Common myeloid progenitor, CD34-positive (primary cell): ENCODE results near the gene DBT.

Source experiments
- CTCF ChIA-PET: fragments of 350-600 bp; sonication (Branson Sonifier 250); formaldehyde crosslinking; loops from one replicate; lab custom pipeline; 2021; ENCODE audit warnings: antibody characterized with exemption; lab: Charles Lee
- POLR2A ChIA-PET: fragments of 350-600 bp; sonication (Branson Sonifier 250); formaldehyde crosslinking; loops from one replicate; lab custom pipeline; 2021; ENCODE audit warnings: antibody characterized with exemption; lab: Charles Lee
- DNase-seq, 3 donors: peaks; one replicate each; pipeline versions ENCODE4 v3.0.0 to v3.0.0-alpha.2; 2013
- H3K27ac ChIP-seq, 2 experiments: 1 replicate in 1 of 2; 2 replicates in 1 of 2; pipeline ENCODE4 v1.7.0; 2013; ENCODE audit warnings: inconsistent platforms in 2 of 2, low read length in 2 of 2, mild to moderate bottlenecking in 2 of 2, low read depth in 1 of 2, moderate library complexity in 1 of 2; ENCODE audit not compliant: severe bottlenecking in 2 of 2, insufficient read depth in 1 of 2, poor library complexity in 1 of 2
- H3K27me3 ChIP-seq, 5 experiments: replicated peaks in 2 of 5; 1 replicate in 3 of 5; 2 replicates in 2 of 5; pipeline versions ENCODE4 v1.6.1 to v1.7.0; 2013; ENCODE audit warnings: low read length in 4 of 5, mild to moderate bottlenecking in 2 of 5, moderate library complexity in 2 of 5, inconsistent platforms in 1 of 5; ENCODE audit not compliant: insufficient read depth in 5 of 5, control insufficient read depth in 4 of 5
- H3K36me3 ChIP-seq, 4 experiments: 1 replicate in 2 of 4; 2 replicates in 2 of 4; pipeline versions ENCODE4 v1.6.1 to v1.7.0; 2013; ENCODE audit warnings: low read length in 3 of 4, control low read depth in 1 of 4, mild to moderate bottlenecking in 1 of 4; ENCODE audit not compliant: control insufficient read depth in 4 of 4, insufficient read depth in 4 of 4
- H3K4me1 ChIP-seq, 4 experiments: 1 replicate in 3 of 4; 2 replicates in 1 of 4; pipeline versions ENCODE4 v1.6.1 to v1.7.1; 2013; ENCODE audit warnings: low read length in 3 of 4, mild to moderate bottlenecking in 3 of 4, control low read depth in 1 of 4, inconsistent platforms in 1 of 4, moderate library complexity in 1 of 4; ENCODE audit not compliant: control insufficient read depth in 4 of 4, insufficient read depth in 4 of 4; ENCODE audit errors: control extremely low read depth in 1 of 4
- H3K4me3 ChIP-seq, 7 experiments: 1 replicate in 4 of 7; 2 replicates in 3 of 7; pipeline versions ENCODE4 v1.5.1 to v1.7.0; 2013; ENCODE audit warnings: mild to moderate bottlenecking in 7 of 7, low read length in 6 of 7, moderate library complexity in 6 of 7, inconsistent platforms in 2 of 7, low read depth in 2 of 7, control low read depth in 1 of 7; ENCODE audit not compliant: insufficient read depth in 4 of 7, control insufficient read depth in 1 of 7; ENCODE audit errors: extremely low read depth in 1 of 7
- H3K9me3 ChIP-seq, 5 experiments: 1 replicate in 4 of 5; 2 replicates in 1 of 5; pipeline versions ENCODE4 v1.6.1 to v1.7.1; 2013; ENCODE audit warnings: low read length in 4 of 5, mild to moderate bottlenecking in 2 of 5, inconsistent platforms in 1 of 5, low read depth in 1 of 5, moderate library complexity in 1 of 5; ENCODE audit not compliant: control insufficient read depth in 4 of 5, insufficient read depth in 2 of 5; ENCODE audit errors: control extremely low read depth in 1 of 5
- WGBS: methylation state at CpG from one replicate; pipeline ENCODE4 v1.1.5; 2013; ENCODE audit not compliant: insufficient coverage; 5-methylcytosine and 5-hydroxymethylcytosine counted together

DBT gene

GRCh38 chr1:100287162-100287561, 37.5 kb upstream of the DBT start:
- H3K9me3 ChIP-seq = no peaks in the 10 kb centered on the region
- no CpG with 5 or more reads among the region's 3 CpGs for WGBS
- CTCF ChIA-PET = interaction anchor here (0.7 to 2.7 kb wide), 7 partner anchors 11 to 173 kb away, joined by 3 to 12 read pairs (median 3); partner anchors contain the start of gene CDC14A
- no peak for DNase-seq
- no peak overlapping the region for H3K4me3 ChIP-seq
- H3K4me1 ChIP-seq = peaks cover 0 to 2% (median 0%) of the 10 kb centered on the region in 4 experiments
- H3K36me3 ChIP-seq = peaks cover 22 to 65% (median 44%) of the 10 kb centered on the region in 4 experiments
- H3K27me3 ChIP-seq = no peaks in the 10 kb centered on the region
- H3K27ac ChIP-seq = no peak overlapping the region
- POLR2A ChIA-PET = interaction anchor here (0.6 kb wide), 1 partner anchor 122 kb away, joined by 3 read pairs; no protein-coding TSS in a partner anchor

GRCh38 chr1:100284591-100284990, 35.0 kb upstream of the DBT start:
- Histone ChIP-seq H3K4me3 (no peak overlapping the region), H3K27me3 (no peaks in the 10 kb centered on the region), H3K27ac (no peak overlapping the region), H3K36me3 (peaks cover 22 to 64% (median 45%) of the 10 kb centered on the region in 4 experiments), H3K4me1 (no peaks in the 10 kb centered on the region), H3K9me3 (no peaks in the 10 kb centered on the region)
- no peak for DNase-seq
- 97% methylated on average over 4 of the region's 5 CpGs for WGBS
- ChIA-PET POLR2A (no interaction called here), CTCF (interaction anchor here (1.1 kb wide), 1 partner anchor 74 kb away, joined by 3 read pairs; no protein-coding TSS in a partner anchor)

GRCh38 chr1:100279954-100280682, 30.5 kb upstream of the DBT start:
- ChIA-PET POLR2A (no interaction called here), CTCF (interaction anchor here (1.2 kb wide), 1 partner anchor 68 kb away, joined by 6 read pairs; no protein-coding TSS in a partner anchor)
- peaks cover 17 to 68% (median 41%) of the 10 kb centered on the region in 4 experiments for H3K36me3 ChIP-seq
- H3K27ac ChIP-seq = peak overlapping the region in 1 of 2 experiments; percentile 23
- DNase-seq = no peak
- H3K9me3 ChIP-seq = no peaks in the 10 kb centered on the region
- no peak overlapping the region for H3K4me3 ChIP-seq
- H3K4me1 ChIP-seq = no peaks in the 10 kb centered on the region
- H3K27me3 ChIP-seq = no peaks in the 10 kb centered on the region
- WGBS = no CpG with 5 or more reads among the region's 2 CpGs

- peak overlapping the region in 1 of 2 experiments; percentile 23 for H3K27ac ChIP-seq
- H3K27me3 ChIP-seq = no peaks in the 10 kb centered on the region
- H3K4me3 ChIP-seq = no peak overlapping the region
- peaks cover 10 to 67% (median 37%) of the 10 kb centered on the region in 4 experiments for H3K36me3 ChIP-seq
- H3K9me3 ChIP-seq = no peaks in the 10 kb centered on the region
- H3K4me1 ChIP-seq = no peaks in the 10 kb centered on the region
- WGBS = 95% methylated on average over 2 of the region's 3 CpGs
- ChIA-PET CTCF (interaction anchor here (0.6 to 1.2 kb wide), 2 partner anchors 69 to 247 kb away, joined by 3 to 6 read pairs; no protein-coding TSS in a partner anchor), POLR2A (interaction anchor here (0.7 kb wide), 2 partner anchors 63 to 166 kb away, joined by 4 read pairs; no protein-coding TSS in a partner anchor)
- DNase-seq = no peak
These were observed 29.8 kb upstream of the DBT start for GRCh38 chr1:100279358-100279923.

- no CpG with 5 or more reads among the region's 1 CpG for WGBS
- CTCF ChIA-PET = interaction anchor here (0.8 to 1.9 kb wide), 4 partner anchors 76 to 183 kb away, joined by 3 to 4 read pairs (median 4); no protein-coding TSS in a partner anchor
These were observed 28.2 kb upstream of the DBT start for GRCh38 chr1:100277866-100278265.

GRCh38 chr1:100268202-100268601, 18.6 kb upstream of the DBT start:
- 94% methylated on average over 4 of the region's 4 CpGs for WGBS
- peaks cover 16 to 45% (median 36%) of the 10 kb centered on the region in 4 experiments for H3K36me3 ChIP-seq
- CTCF ChIA-PET = no interaction called here

More at GRCh38 chr1:100277866-100278265, 28.2 kb upstream of the DBT start:
- Histone ChIP-seq H3K4me3 (no peak overlapping the region), H3K27ac (no peak overlapping the region), H3K4me1 (no peaks in the 10 kb centered on the region), H3K36me3 (peaks cover 17 to 79% (median 46%) of the 10 kb centered on the region in 4 experiments), H3K27me3 (no peaks in the 10 kb centered on the region), H3K9me3 (no peaks in the 10 kb centered on the region)
- peak; percentile 52 to 77 (median 73) for DNase-seq
- POLR2A ChIA-PET = interaction anchor here (0.6 to 1.0 kb wide), 3 partner anchors 30 to 75 kb away, joined by 3 read pairs; no protein-coding TSS in a partner anchor

More at GRCh38 chr1:100268202-100268601, 18.6 kb upstream of the DBT start:
- peak overlapping the region in 1 of 2 experiments; percentile 6 for H3K27ac ChIP-seq
- H3K9me3 ChIP-seq = peaks cover 0 to 8% (median 0%) of the 10 kb centered on the region in 5 experiments
- H3K4me1 ChIP-seq = peaks cover 12 to 24% (median 14%) of the 10 kb centered on the region in 4 experiments
- no peaks in the 10 kb centered on the region for H3K27me3 ChIP-seq
- no peak overlapping the region for H3K4me3 ChIP-seq
- DNase-seq = no peak
- POLR2A ChIA-PET = no interaction called here
